GM12878 (cell line): Measurements from ENCODE around the gene TOP3A. TPM values are rescaled to one million over a fixed set of nuclear protein-coding genes. Genes with fewer than 3 reads are reported as not detected.

Experiments used
- ATAC-seq: fragments of 200-7000 bp; cut with Tn5 transposase; 3 replicates; pipeline ENCODE4 v1.9.1; 2020; ENCODE audit warnings: mild to moderate bottlenecking, moderate library complexity
- BruUV-seq: library from RNA; stranded (reverse); fragments of 400-500 nt; replicated peaks from 2 replicates; lab custom pipeline; 2021; lab: Mats Ljungman, UMichigan
- CTCF ChIA-PET: fragments of 300-600 bp; sonication (Branson Sonifier 250); formaldehyde crosslinking; extraction: SDS; loops from one replicate; lab custom pipeline; 2021; ENCODE audit warnings: inconsistent platforms; lab: Yijun Ruan, JAX
- POLR2A ChIA-PET: fragments of 350-600 bp; formaldehyde crosslinking; extraction: SDS; loops from one replicate; lab custom pipeline; 2021; ENCODE audit warnings: inconsistent platforms; lab: Charles Lee
- RAD21 ChIA-PET: fragments of 300-600 bp; sonication (Branson Sonifier 250); formaldehyde crosslinking; loops from one replicate; lab custom pipeline; 2023; ENCODE audit warnings: antibody characterized with exemption; ENCODE audit not compliant: unreplicated experiment; lab: Charles Lee
- SMC1A ChIA-PET: fragments of 300-600 bp; sonication (Branson Sonifier 250); formaldehyde crosslinking; loops from one replicate; lab custom pipeline; 2023; ENCODE audit not compliant: unreplicated experiment, uncharacterized antibody; lab: Charles Lee
- DNase-seq: peaks from one replicate; pipeline ENCODE4 v3.0.0-alpha.2; 2011; ENCODE audit warnings: low read depth, low spot score
- FAIRE-seq: peaks from 3 replicates; lab custom pipeline; 2011; peaks lifted over from hg19 to GRCh38; lab: Jason Lieb, UNC
- H2AFZ ChIP-seq: 2 replicates; pipeline ENCODE4 v1.6.0; 2011; ENCODE audit warnings: low read depth, low read length, control low read depth; ENCODE audit not compliant: control insufficient read depth
- H3K27ac ChIP-seq: 2 replicates; pipeline ENCODE4 v1.5.1; 2011; ENCODE audit warnings: control low read depth; ENCODE audit not compliant: control insufficient read depth, insufficient read depth
- H3K27me3 ChIP-seq, 2 experiments: replicated peaks in 1 of 2; 2 replicates each; pipeline versions ENCODE4 v1.6.0 to v1.6.1; 2011; ENCODE audit warnings: low read length in 1 of 2; ENCODE audit not compliant: control insufficient read depth in 2 of 2, insufficient read depth in 2 of 2
- H3K36me3 ChIP-seq, 2 experiments: 2 replicates each; pipeline ENCODE4 v1.5.1; 2011; ENCODE audit warnings: low read length in 1 of 2; ENCODE audit not compliant: control insufficient read depth in 2 of 2, insufficient read depth in 2 of 2
- H3K4me1 ChIP-seq: 2 replicates; pipeline ENCODE4 v1.6.1; 2011; ENCODE audit warnings: mild to moderate bottlenecking, low read length, moderate library complexity, mixed read lengths; ENCODE audit not compliant: control insufficient read depth, insufficient read depth
- H3K4me2 ChIP-seq: 2 replicates; pipeline ENCODE4 v1.6.0; 2011; ENCODE audit warnings: control low read depth; ENCODE audit not compliant: control insufficient read depth, insufficient read depth
- H3K4me3 ChIP-seq: fragments of 200-600 bp; sonication (generic); 2 replicates; pipeline ENCODE4 v1.5.1; 2016
- H3K79me2 ChIP-seq: 2 replicates; pipeline ENCODE4 v1.6.0; 2011; ENCODE audit warnings: low read length; ENCODE audit not compliant: control insufficient read depth, insufficient read depth
- H3K9ac ChIP-seq: 2 replicates; pipeline ENCODE4 v1.8.0; 2011; ENCODE audit warnings: low read length, control low read depth, mixed read lengths; ENCODE audit not compliant: control insufficient read depth, insufficient read depth
- H3K9me3 ChIP-seq: replicated peaks from 3 replicates; pipeline ENCODE4 v1.5.1; 2011; ENCODE audit warnings: mild to moderate bottlenecking, low read length; ENCODE audit not compliant: control insufficient read depth, insufficient read depth
- H4K20me1 ChIP-seq: 2 replicates; pipeline ENCODE4 v1.6.0; 2011; ENCODE audit not compliant: control insufficient read depth, insufficient read depth
- BCL11A ChIP-seq: IDR thresholded peaks from 2 replicates; pipeline ENCODE4 v1.6.1; 2011; ENCODE audit warnings: low read depth, low read length
- CHD4 ChIP-seq: fragments of 200-600 bp; sonication (generic); IDR thresholded peaks from 2 replicates; pipeline ENCODE4 v1.6.1; 2016; ENCODE audit warnings: mild to moderate bottlenecking
- CREB1 ChIP-seq: IDR thresholded peaks from 2 replicates; pipeline ENCODE4 v1.6.1; 2012; ENCODE audit warnings: low read depth, mild to moderate bottlenecking, inconsistent platforms
- EED ChIP-seq: sonication (generic); IDR thresholded peaks from 2 replicates; pipeline ENCODE4 v1.6.1; 2016; ENCODE audit warnings: antibody characterized with exemption, low read depth
- ETV6 ChIP-seq, 2 experiments: fragments of 450-650 bp in 1 of 2; IDR thresholded peaks in 1 of 2; conservative IDR thresholded peaks in 1 of 2; 2 replicates each; pipeline ENCODE4 v1.6.1; 2014; ENCODE audit warnings: antibody characterized with exemption in 1 of 2, borderline replicate concordance in 1 of 2, low read depth in 1 of 2, mild to moderate bottlenecking in 1 of 2, moderate library complexity in 1 of 2
- FOXM1 ChIP-seq: IDR thresholded peaks from 2 replicates; pipeline ENCODE4 v1.6.1; 2012; ENCODE audit warnings: low read depth, mild to moderate bottlenecking, inconsistent platforms, low read length, moderate library complexity
- GABPA ChIP-seq: IDR thresholded peaks from 2 replicates; pipeline ENCODE4 v1.6.1; 2014; ENCODE audit warnings: antibody characterized with exemption, low read depth, mild to moderate bottlenecking, inconsistent platforms
- KAT2A ChIP-seq: conservative IDR thresholded peaks from 2 replicates; pipeline ENCODE4 v1.6.1; 2011; ENCODE audit warnings: low read depth, low read length; ENCODE audit not compliant: control insufficient read depth
- MTA2 ChIP-seq: fragments of 450-650 bp; IDR thresholded peaks from 2 replicates; pipeline ENCODE4 v1.6.1; 2016; ENCODE audit warnings: low read depth, mild to moderate bottlenecking, moderate library complexity
- SMAD1 ChIP-seq: fragments of 450-650 bp; IDR thresholded peaks from 2 replicates; pipeline ENCODE4 v1.6.1; 2018; ENCODE audit warnings: mild to moderate bottlenecking, low read depth; ENCODE audit not compliant: partially characterized antibody
- SUPT20H ChIP-seq: IDR thresholded peaks from 2 replicates; pipeline ENCODE4 v1.6.1; 2011; ENCODE audit warnings: low read depth, mild to moderate bottlenecking, low read length, moderate library complexity, borderline replicate concordance; ENCODE audit not compliant: control insufficient read depth
- TAF1 ChIP-seq: IDR thresholded peaks from 2 replicates; pipeline ENCODE4 v1.6.1; 2011; ENCODE audit warnings: mild to moderate bottlenecking, low read depth, low read length, borderline replicate concordance
- ZBED1 ChIP-seq: IDR thresholded peaks from 2 replicates; pipeline ENCODE4 v1.6.1; 2016; ENCODE audit warnings: borderline replicate concordance
- WGBS: methylation state at CpG from one replicate; pipeline ENCODE4 v1.1.6; 2016; ENCODE audit warnings: low lambda C conversion rate; ENCODE audit not compliant: insufficient replicate concordance, insufficient coverage; ENCODE audit errors: missing lambda C conversion rate; 5-methylcytosine and 5-hydroxymethylcytosine counted together
- in situ Hi-C: fragments of 300-500 bp; cut with MboI; formaldehyde crosslinking; loops from 9 replicates; pipeline ENCODE4 v1.14.3; 2018; ENCODE audit warnings: mixed read lengths
- intact Hi-C: fragments of 100-400 bp; cut with micrococcal nuclease; formaldehyde crosslinking; loops from one replicate; pipeline ENCODE4 v1.14.2; 2022; ENCODE audit not compliant: unreplicated experiment
- polyA plus RNA-seq, 11 experiments: library from polyadenylated mRNA; depleted of rRNA in 4 of 11; unstranded in 6 of 11; stranded (reverse) in 5 of 11; fragments of >200 nt; fragmentation: Nextera tagmentation in 4 of 11; fragmentation: Illumina TruSeq in 1 of 11; extraction: Ambion mirVana in 4 of 11; extraction: Trizol in 1 of 11; gene quantifications; 1 replicate in 1 of 11; 2 replicates in 10 of 11; pipeline versions ENCODE4 v1.2.1 to v1.2.3, GENCODE V29; 2011 to 2016; ENCODE audit warnings: inconsistent platforms in 2 of 11, missing spikeins in 2 of 11, low read depth in 1 of 11
- total RNA-seq, 4 experiments: library from RNA; depleted of rRNA in 3 of 4; stranded (reverse); fragments of >200 nt in 3 of 4; fragmentation: Illumina TruSeq in 1 of 4; extraction: Trizol in 1 of 4; gene quantifications; 2 replicates each; pipeline versions ENCODE4 v1.2.1 to v1.2.3, GENCODE V29; 2013 to 2021

The TOP3A gene
- total and polyA plus RNA-seq, 10 of the 15 experiments (the other 5 are each of a cell fraction or from before 2014, with no cell fraction given): 4.2 to 51.9 (median 31.8) TPM

DNA sequence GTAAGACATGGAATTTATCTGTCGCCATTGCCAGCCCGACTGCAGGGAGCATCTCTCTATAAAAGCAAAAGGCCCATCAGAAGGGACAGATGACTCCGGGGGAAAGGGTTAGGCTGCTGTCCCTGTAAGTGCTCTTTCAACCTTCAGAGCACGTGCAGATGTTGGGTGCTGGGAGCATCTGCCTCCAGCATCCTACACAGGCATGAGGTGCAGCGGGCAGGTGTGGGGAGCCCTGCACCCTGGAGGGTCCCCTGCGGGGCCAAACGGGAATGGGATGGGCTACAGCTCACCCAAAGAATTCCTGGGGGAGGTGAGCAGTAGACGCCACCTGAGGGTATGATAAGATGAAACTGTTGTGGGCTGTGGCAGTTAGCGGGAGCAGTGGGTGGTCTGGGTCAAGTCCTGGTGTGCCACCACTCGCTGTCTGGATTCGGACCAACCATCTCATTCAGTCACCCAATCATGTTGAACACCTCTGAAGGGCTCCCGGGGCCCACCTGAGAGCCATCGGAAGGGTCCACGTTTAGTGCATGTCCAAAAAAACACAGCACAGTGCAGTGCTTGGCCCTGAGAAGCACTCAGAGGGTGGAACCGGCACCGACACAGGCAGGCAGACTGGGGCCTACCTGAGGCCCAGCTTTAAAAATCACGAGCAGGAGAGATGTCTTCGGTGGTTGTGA, 4.1 kb upstream of the TOP3A start:
- POLR2A ChIA-PET: interaction anchor here (0.6 kb wide), 1 partner anchor 9 kb away, joined by 3 read pairs; no protein-coding TSS in a partner anchor
- CTCF ChIA-PET: no interaction called here
- Histone ChIP-seq H2AFZ (no peak overlapping the region), H3K9me3 (no peaks in the 10 kb centered on the region), H3K9ac (no peak overlapping the region), H3K36me3 (peaks cover 2 to 9% of the 10 kb centered on the region in 2 experiments; a peak in 2 of 4 replicates), H3K27ac (no peak overlapping the region), H3K4me2 (peak overlapping the region; percentile 67), H3K27me3 (no peaks in the 10 kb centered on the region), H3K79me2 (peaks cover 48% of the 10 kb centered on the region), H3K4me3 (no peak overlapping the region; the same call in 1 of the 2 replicates), H3K4me1 (peaks cover 22% of the 10 kb centered on the region), H4K20me1 (peaks cover 8% of the 10 kb centered on the region; the same call in 1 of the 2 replicates)
- intact Hi-C loops: loop anchor here (5.0 kb wide), 1 partner anchor 137 kb away; the partner anchor contains the start of gene ALKBH5
- 90% methylated on average over 18 of the region's 18 CpGs for WGBS
- DNase-seq (no peak), FAIRE-seq (no peak), ATAC-seq (no peak)
- RAD21 ChIA-PET: no interaction called here
- SMC1A ChIA-PET: interaction anchor here (0.9 kb wide), 1 partner anchor 9 kb away, joined by 3 read pairs; no protein-coding TSS in a partner anchor
- in situ Hi-C loops: no loop called here
- TF ChIP-seq ZBED1: no peak
- no peak for TF ChIP-seq FOXM1
- TF ChIP-seq TAF1: no peak
- no peak for TF ChIP-seq SUPT20H
- TF ChIP-seq CREB1: no peak
- no peak for TF ChIP-seq MTA2
- TF ChIP-seq BCL11A: no peak
- no peak for TF ChIP-seq GABPA
- no peak for TF ChIP-seq SMAD1
- no peak for TF ChIP-seq KAT2A
- TF ChIP-seq ETV6 (conservative IDR thresholded peaks at IDR 0.05 in 1 of 2, IDR thresholded peaks at IDR 0.05 in 1 of 2; ENCODE audit: borderline replicate concordance in 1 of 2, low read depth in 1 of 2): no peak
- no peak for TF ChIP-seq CHD4
- no peak for TF ChIP-seq EED
- BruUV-seq: no TSS peak
